Measurements from ENCODE around the gene SPON1. TPM values are rescaled to one million over a fixed set of nuclear protein-coding genes. Genes with fewer than 3 reads are reported as not detected.

The SPON1 gene
- total and polyA plus RNA-seq, 10 of the 15 experiments (the other 5 are each of a cell fraction or from before 2014, with no cell fraction given): 0.13 to 1.1 (median 0.18) TPM; not detected in 5

DNA sequence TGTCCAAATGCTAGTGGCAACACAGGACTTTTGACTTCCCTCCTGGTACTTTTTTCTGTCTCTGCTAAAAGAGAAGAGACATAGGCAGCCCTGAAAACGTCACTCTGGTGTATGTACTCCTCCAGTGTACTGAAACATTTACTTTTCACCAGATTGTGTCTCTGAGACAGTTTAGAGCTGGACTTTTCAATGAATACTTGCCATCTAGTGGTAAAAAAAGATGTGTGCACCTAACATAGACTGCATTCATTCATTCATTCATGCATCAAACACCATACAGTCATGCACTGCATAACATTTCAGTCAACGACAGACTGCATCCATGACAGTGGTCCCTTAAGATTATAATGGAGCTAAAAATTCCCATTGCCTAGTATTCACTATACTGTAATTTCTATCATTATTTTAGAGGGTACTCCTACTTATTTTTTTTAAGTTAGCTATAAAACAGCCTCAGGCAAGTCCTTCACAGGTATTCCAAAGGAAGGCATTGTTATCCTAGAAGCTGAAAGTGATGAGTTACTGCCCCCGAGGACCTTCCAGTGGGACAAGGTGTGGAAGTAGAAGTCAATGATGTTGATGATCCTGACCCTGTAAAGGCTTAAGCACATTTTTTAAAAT is 186.2 kb downstream of the SPON1 start:
- RAD21 ChIA-PET (ENCODE audit: unreplicated experiment): no interaction called here
- Histone ChIP-seq H4K20me1 (ENCODE audit: control insufficient read depth, insufficient read depth) (no peaks in the 10 kb centered on the region), H3K4me3 (no peak overlapping the region), H3K4me2 (ENCODE audit: control insufficient read depth, insufficient read depth) (no peak overlapping the region), H3K79me2 (ENCODE audit: control insufficient read depth, insufficient read depth, low read length) (no peaks in the 10 kb centered on the region), H3K9me3 (replicated peaks; ENCODE audit: control insufficient read depth, insufficient read depth, low read length) (no peaks in the 10 kb centered on the region; the same call in 2 of the 3 replicates), H3K27me3 (replicated peaks in 1 of 2; ENCODE audit: control insufficient read depth in 2 of 2, insufficient read depth in 2 of 2, low read length in 1 of 2) (no peaks in the 10 kb centered on the region), H3K4me1 (ENCODE audit: control insufficient read depth, insufficient read depth, low read length) (no peaks in the 10 kb centered on the region), H3K36me3 (ENCODE audit: control insufficient read depth in 2 of 2, insufficient read depth in 2 of 2, low read length in 1 of 2) (no peaks in the 10 kb centered on the region), H3K9ac (ENCODE audit: control insufficient read depth, insufficient read depth, low read length) (no peak overlapping the region), H2AFZ (ENCODE audit: control insufficient read depth, low read depth, low read length) (no peak overlapping the region), H3K27ac (ENCODE audit: control insufficient read depth, insufficient read depth) (no peak overlapping the region)
- intact Hi-C loops (cut with micrococcal nuclease; ENCODE audit: unreplicated experiment): loop anchor here (5.0 kb wide), 2 partner anchors 191 to 376 kb away; no protein-coding TSS in a partner anchor
- BruUV-seq (replicated peaks): no TSS peak
- FAIRE-seq: no peak
- no peak for TF ChIP-seq DPF2 (IDR thresholded peaks at IDR 0.05)
- TF ChIP-seq MXI1 (IDR thresholded peaks at IDR 0.05; ENCODE audit: low read depth, low read length): no peak
- no peak for TF ChIP-seq ZBED1 (IDR thresholded peaks at IDR 0.05; ENCODE audit: borderline replicate concordance)
- TF ChIP-seq SMC3 (IDR thresholded peaks at IDR 0.05; ENCODE audit: borderline replicate concordance, low read length): peak; percentile 46; the same call in 1 of the 2 replicates
- TF ChIP-seq YY1 (IDR thresholded peaks at IDR 0.05; ENCODE audit: low read depth, low read length): no peak
- no peak for TF ChIP-seq TAF1 (IDR thresholded peaks at IDR 0.05; ENCODE audit: borderline replicate concordance, low read depth, low read length)
- peak; percentile 98 for TF ChIP-seq ZNF24 (IDR thresholded peaks at IDR 0.05)
- no peak for TF ChIP-seq IKZF1 (conservative IDR thresholded peaks at IDR 0.05)
- TF ChIP-seq, protein P1, sequence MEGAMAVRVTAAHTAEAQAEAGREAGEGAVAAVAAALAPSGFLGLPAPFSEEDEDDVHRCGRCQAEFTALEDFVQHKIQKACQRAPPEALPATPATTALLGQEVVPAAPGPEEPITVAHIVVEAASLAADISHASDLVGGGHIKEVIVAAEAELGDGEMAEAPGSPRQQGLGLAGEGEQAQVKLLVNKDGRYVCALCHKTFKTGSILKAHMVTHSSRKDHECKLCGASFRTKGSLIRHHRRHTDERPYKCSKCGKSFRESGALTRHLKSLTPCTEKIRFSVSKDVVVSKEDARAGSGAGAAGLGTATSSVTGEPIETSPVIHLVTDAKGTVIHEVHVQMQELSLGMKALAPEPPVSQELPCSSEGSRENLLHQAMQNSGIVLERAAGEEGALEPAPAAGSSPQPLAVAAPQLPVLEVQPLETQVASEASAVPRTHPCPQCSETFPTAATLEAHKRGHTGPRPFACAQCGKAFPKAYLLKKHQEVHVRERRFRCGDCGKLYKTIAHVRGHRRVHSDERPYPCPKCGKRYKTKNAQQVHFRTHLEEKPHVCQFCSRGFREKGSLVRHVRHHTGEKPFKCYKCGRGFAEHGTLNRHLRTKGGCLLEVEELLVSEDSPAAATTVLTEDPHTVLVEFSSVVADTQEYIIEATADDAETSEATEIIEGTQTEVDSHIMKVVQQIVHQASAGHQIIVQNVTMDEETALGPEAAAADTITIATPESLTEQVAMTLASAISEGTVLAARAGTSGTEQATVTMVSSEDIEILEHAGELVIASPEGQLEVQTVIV (IDR thresholded peaks at IDR 0.05; ENCODE audit: borderline replicate concordance, partially characterized antibody): no peak
- peak; percentile 36; the same call in 1 of the 2 replicates for TF ChIP-seq RAD21 (IDR thresholded peaks at IDR 0.05; ENCODE audit: insufficient read depth, low read depth, low read length)
- no peak for TF ChIP-seq ZZZ3 (IDR thresholded peaks at IDR 0.05; ENCODE audit: control insufficient read depth, insufficient read length, low read depth)
- TF ChIP-seq EED (IDR thresholded peaks at IDR 0.05; ENCODE audit: low read depth): no peak
- TF ChIP-seq RBBP5 (conservative IDR thresholded peaks at IDR 0.05): no peak
- TF ChIP-seq, protein P2, sequence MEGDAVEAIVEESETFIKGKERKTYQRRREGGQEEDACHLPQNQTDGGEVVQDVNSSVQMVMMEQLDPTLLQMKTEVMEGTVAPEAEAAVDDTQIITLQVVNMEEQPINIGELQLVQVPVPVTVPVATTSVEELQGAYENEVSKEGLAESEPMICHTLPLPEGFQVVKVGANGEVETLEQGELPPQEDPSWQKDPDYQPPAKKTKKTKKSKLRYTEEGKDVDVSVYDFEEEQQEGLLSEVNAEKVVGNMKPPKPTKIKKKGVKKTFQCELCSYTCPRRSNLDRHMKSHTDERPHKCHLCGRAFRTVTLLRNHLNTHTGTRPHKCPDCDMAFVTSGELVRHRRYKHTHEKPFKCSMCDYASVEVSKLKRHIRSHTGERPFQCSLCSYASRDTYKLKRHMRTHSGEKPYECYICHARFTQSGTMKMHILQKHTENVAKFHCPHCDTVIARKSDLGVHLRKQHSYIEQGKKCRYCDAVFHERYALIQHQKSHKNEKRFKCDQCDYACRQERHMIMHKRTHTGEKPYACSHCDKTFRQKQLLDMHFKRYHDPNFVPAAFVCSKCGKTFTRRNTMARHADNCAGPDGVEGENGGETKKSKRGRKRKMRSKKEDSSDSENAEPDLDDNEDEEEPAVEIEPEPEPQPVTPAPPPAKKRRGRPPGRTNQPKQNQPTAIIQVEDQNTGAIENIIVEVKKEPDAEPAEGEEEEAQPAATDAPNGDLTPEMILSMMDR (IDR thresholded peaks at IDR 0.05 in 2 of 3, conservative IDR thresholded peaks at IDR 0.05 in 1 of 3; ENCODE audit: control insufficient read depth in 2 of 3, extremely low read depth in 1 of 3, insufficient read depth in 1 of 3, low read depth in 3 of 3, low read length in 3 of 3): peak; percentile 37 to 57 (median 47); a peak in 5 of 6 replicates
- TF ChIP-seq, protein P3, sequence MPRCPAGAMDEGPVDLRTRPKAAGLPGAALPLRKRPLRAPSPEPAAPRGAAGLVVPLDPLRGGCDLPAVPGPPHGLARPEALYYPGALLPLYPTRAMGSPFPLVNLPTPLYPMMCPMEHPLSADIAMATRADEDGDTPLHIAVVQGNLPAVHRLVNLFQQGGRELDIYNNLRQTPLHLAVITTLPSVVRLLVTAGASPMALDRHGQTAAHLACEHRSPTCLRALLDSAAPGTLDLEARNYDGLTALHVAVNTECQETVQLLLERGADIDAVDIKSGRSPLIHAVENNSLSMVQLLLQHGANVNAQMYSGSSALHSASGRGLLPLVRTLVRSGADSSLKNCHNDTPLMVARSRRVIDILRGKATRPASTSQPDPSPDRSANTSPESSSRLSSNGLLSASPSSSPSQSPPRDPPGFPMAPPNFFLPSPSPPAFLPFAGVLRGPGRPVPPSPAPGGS (IDR thresholded peaks at IDR 0.05; ENCODE audit: borderline replicate concordance, insufficient read depth, low read depth, low read length, poor library complexity, severe bottlenecking): no peak
- SMC1A ChIA-PET (ENCODE audit: uncharacterized antibody, unreplicated experiment): interaction anchor here (1.0 to 1.3 kb wide), 5 partner anchors 30 to 375 kb away, joined by 3 read pairs; no protein-coding TSS in a partner anchor
- no peak for DNase-seq (ENCODE audit: low read depth, low spot score)
- POLR2A ChIA-PET: interaction anchor here (0.7 kb wide), 1 partner anchor 177 kb away, joined by 3 read pairs; no protein-coding TSS in a partner anchor
- WGBS (ENCODE audit: insufficient coverage, insufficient replicate concordance, low lambda C conversion rate, missing lambda C conversion rate): 2% methylated on average over 3 of the region's 3 CpGs
- peak; percentile 81 for ATAC-seq
- in situ Hi-C loops (cut with MboI): no loop called here
- CTCF ChIA-PET: interaction anchor here (0.8 to 4.1 kb wide), 7 partner anchors 16 to 377 kb away, joined by 3 to 19 read pairs (median 4); no protein-coding TSS in a partner anchor
